B cell (primary cell): ENCODE data around the gene ZNF354C. TPM values are rescaled to one million over a fixed set of nuclear protein-coding genes. Genes with fewer than 3 reads are reported as not detected.

Experiments used
- ATAC-seq: fragments of 200-7000 bp; cut with Tn5 transposase; one replicate; pipeline ENCODE4 v1.10.0; 2021; ENCODE audit warnings: low read depth, mild to moderate bottlenecking, moderate number of reproducible peaks, moderate library complexity
- CTCF ChIA-PET: fragments of 350-600 bp; sonication (Branson Sonifier 250); formaldehyde crosslinking; loops from one replicate; lab custom pipeline; 2021; ENCODE audit warnings: antibody characterized with exemption, inconsistent platforms; lab: Charles Lee
- POLR2A ChIA-PET: fragments of 350-600 bp; sonication (Branson Sonifier 250); formaldehyde crosslinking; loops from one replicate; lab custom pipeline; 2021; ENCODE audit warnings: antibody characterized with exemption; lab: Charles Lee
- DNase-seq: peaks from one replicate; pipeline ENCODE4 v3.0.0; 2013
- H2AFZ ChIP-seq: 2 replicates; pipeline ENCODE4 v1.6.1; 2012; ENCODE audit warnings: mild to moderate bottlenecking, low read depth, low read length; ENCODE audit not compliant: insufficient read depth, poor library complexity, severe bottlenecking
- H3K27ac ChIP-seq, 2 donors: 1 replicate in 1 of 2; 2 replicates in 1 of 2; pipeline ENCODE4 v1.5.1; 2012 to 2013; ENCODE audit warnings: low read length in 2 of 2, mild to moderate bottlenecking in 2 of 2, moderate library complexity in 1 of 2
- H3K27me3 ChIP-seq, 4 experiments: fragments of 200-600 bp in 1 of 4; sonication (generic) in 1 of 4; replicated peaks in 1 of 4; 1 replicate in 2 of 4; 2 replicates in 2 of 4; pipeline versions ENCODE4 v1.6.1 to v1.7.0; 2013 to 2016; ENCODE audit warnings: low read length in 3 of 4, mild to moderate bottlenecking in 2 of 4, mixed read lengths in 1 of 4, moderate library complexity in 1 of 4; ENCODE audit not compliant: insufficient read depth in 4 of 4, control insufficient read depth in 3 of 4; ENCODE audit errors: control extremely low read depth in 1 of 4
- H3K36me3 ChIP-seq, 2 experiments: replicated peaks in 1 of 2; 1 replicate in 1 of 2; 2 replicates in 1 of 2; pipeline versions ENCODE4 v1.6.1 to v1.7.1; 2013; ENCODE audit warnings: low read length in 1 of 2; ENCODE audit not compliant: insufficient read depth in 2 of 2, control insufficient read depth in 1 of 2; ENCODE audit errors: control extremely low read depth in 1 of 2, extremely low read depth in 1 of 2
- H3K4me1 ChIP-seq, 2 donors: fragments of 200-600 bp in 1 of 2; sonication (generic) in 1 of 2; 1 replicate in 1 of 2; 2 replicates in 1 of 2; pipeline versions ENCODE4 v1.5.1 to v1.6.1; 2013 to 2017; ENCODE audit warnings: low read length in 2 of 2; ENCODE audit not compliant: control insufficient read depth in 2 of 2, insufficient read depth in 2 of 2
- H3K4me2 ChIP-seq: replicated peaks from 2 replicates; pipeline ENCODE3; 2012; ENCODE audit warnings: mild to moderate bottlenecking, low read depth, low read length; ENCODE audit not compliant: poor library complexity, severe bottlenecking
- H3K4me3 ChIP-seq, 5 experiments: fragments of 200-600 bp in 1 of 5; sonication (generic) in 1 of 5; 1 replicate in 3 of 5; 2 replicates in 2 of 5; pipeline versions ENCODE4 v1.5.1 to v1.7.0; 2011 to 2016; ENCODE audit warnings: low read length in 4 of 5, mild to moderate bottlenecking in 4 of 5, low read depth in 2 of 5, control low read depth in 1 of 5, moderate library complexity in 1 of 5; ENCODE audit not compliant: insufficient read depth in 1 of 5; ENCODE audit errors: control extremely low read depth in 1 of 5, extremely low read depth in 1 of 5
- H3K79me2 ChIP-seq: fragments of 200-600 bp; sonication (generic); one replicate; pipeline ENCODE4 v1.6.0; 2016; ENCODE audit warnings: low read length; ENCODE audit not compliant: control insufficient read depth, insufficient read depth
- H3K9ac ChIP-seq: fragments of 200-600 bp; sonication (generic); 2 replicates; pipeline ENCODE4 v1.6.1; 2017; ENCODE audit warnings: mild to moderate bottlenecking, low read length, moderate library complexity
- H3K9me3 ChIP-seq, 3 donors: one replicate each; pipeline versions ENCODE4 v1.6.1 to v1.7.1; 2013; ENCODE audit warnings: low read length in 2 of 3; ENCODE audit not compliant: control insufficient read depth in 2 of 3, insufficient read depth in 1 of 3; ENCODE audit errors: control extremely low read depth in 1 of 3
- H4K20me1 ChIP-seq: 2 replicates; pipeline ENCODE4 v1.6.0; 2012; ENCODE audit warnings: mild to moderate bottlenecking, low read length; ENCODE audit not compliant: insufficient read depth, control insufficient read depth, poor library complexity, severe bottlenecking
- H3K27ac Mint-ChIP-seq: one replicate; pipeline ENCODE4 v1.8.0; 2021; ENCODE audit warnings: mixed read lengths
- H3K27me3 Mint-ChIP-seq: one replicate; pipeline ENCODE4 v1.8.0; 2021; ENCODE audit warnings: mixed read lengths
- H3K4me1 Mint-ChIP-seq: one replicate; pipeline ENCODE4 v1.8.0; 2021; ENCODE audit warnings: mixed read lengths
- H3K4me3 Mint-ChIP-seq: one replicate; pipeline ENCODE4 v1.8.0; 2021; ENCODE audit warnings: mixed read lengths
- H3K9me3 Mint-ChIP-seq: one replicate; pipeline ENCODE4 v1.8.0; 2022; ENCODE audit warnings: mixed read lengths; ENCODE audit not compliant: insufficient read depth
- CTCF ChIP-seq: fragments of 200-600 bp; IDR thresholded peaks from one replicate; pipeline ENCODE4 v1.8.0; 2022; ENCODE audit warnings: antibody characterized with exemption, mild to moderate bottlenecking
- EZH2 ChIP-seq: IDR thresholded peaks from 2 replicates; pipeline ENCODE4 v1.6.1; 2012; ENCODE audit warnings: borderline replicate concordance, low read depth, mild to moderate bottlenecking, moderate library complexity, low read length; ENCODE audit not compliant: insufficient read depth, poor library complexity, severe bottlenecking
- WGBS: methylation state at CpG from one replicate; pipeline ENCODE4 v1.1.5; 2013; ENCODE audit warnings: missing lambda C conversion rate; ENCODE audit not compliant: insufficient coverage; 5-methylcytosine and 5-hydroxymethylcytosine counted together
- intact Hi-C: fragments of 100-400 bp; cut with micrococcal nuclease; formaldehyde crosslinking; loops from one replicate; pipeline ENCODE4 v1.10.0; 2022
- polyA plus RNA-seq: library from polyadenylated mRNA; depleted of rRNA; stranded (reverse); fragments of >200 nt; gene quantifications from 2 replicates; pipeline ENCODE4 v1.2.3, GENCODE V29; 2012
- total RNA-seq, 2 donors: library from RNA; stranded (reverse); fragments of 120-200 nt in 1 of 2; gene quantifications; 1 replicate in 1 of 2; 2 replicates in 1 of 2; pipeline versions ENCODE4 v1.2.3 to v1.2.4, GENCODE V29; 2013 to 2022

Gene ZNF354C
- total and polyA plus RNA-seq, 2 donors (not counting 1 experiment from before 2014, with no cell fraction given) = 2.2 to 9.5 TPM

- Histone ChIP-seq H3K27me3 (no peaks in the 10 kb centered on the region), H2AFZ (no peak overlapping the region), H3K27ac (no peak overlapping the region), H3K4me1 (no peaks in the 10 kb centered on the region), H3K4me3 (no peak overlapping the region), H3K36me3 (no peaks in the 10 kb centered on the region), H3K79me2 (no peaks in the 10 kb centered on the region), H3K4me2 (no peak overlapping the region), H3K9me3 (peaks cover 0 to 29% (median 14%) of the 10 kb centered on the region in 3 donors), H3K9ac (no peak overlapping the region), H4K20me1 (no peaks in the 10 kb centered on the region)
- Mint-ChIP-seq H3K27ac (no peak overlapping the region), H3K4me1 (no peaks in the 10 kb centered on the region), H3K27me3 (no peaks in the 10 kb centered on the region), H3K4me3 (no peak overlapping the region), H3K9me3 (peaks cover 14% of the 10 kb centered on the region)
- ChIA-PET CTCF (no interaction called here), POLR2A (no interaction called here)
- 80% methylated on average over 1 of the region's 2 CpGs for WGBS
- ATAC-seq (no peak), DNase-seq (no peak)
- TF ChIP-seq EZH2 = no peak
- no peak for TF ChIP-seq CTCF
- intact Hi-C loops = no loop called here
These were observed 15.4 kb upstream of the ZNF354C start for GRCh38 chr5:179044765-179045164.

GRCh38 chr5:179051784-179052183, 8.4 kb upstream of the ZNF354C start:
- H3K27ac ChIP-seq = no peak overlapping the region
- ChIA-PET POLR2A (no interaction called here), CTCF (no interaction called here)
- DNase-seq = no peak
- H3K9me3 Mint-ChIP-seq = peaks cover 13% of the 10 kb centered on the region
- no peak for ATAC-seq
- H3K4me3 ChIP-seq = no peak overlapping the region
- 91% methylated on average over 7 of the region's 9 CpGs for WGBS
- H3K4me3 Mint-ChIP-seq = no peak overlapping the region
- H3K4me1 ChIP-seq = no peaks in the 10 kb centered on the region
- no peaks in the 10 kb centered on the region for H3K4me1 Mint-ChIP-seq
- H4K20me1 ChIP-seq = no peaks in the 10 kb centered on the region
- H3K27me3 ChIP-seq = peaks cover 0 to 4% (median 0%) of the 10 kb centered on the region in 4 experiments
- H3K79me2 ChIP-seq = no peaks in the 10 kb centered on the region
- H3K9me3 ChIP-seq = peaks cover 0 to 29% (median 12%) of the 10 kb centered on the region in 3 donors
- H3K27ac Mint-ChIP-seq = no peak overlapping the region
- no peaks in the 10 kb centered on the region for H3K36me3 ChIP-seq
- H2AFZ ChIP-seq = no peak overlapping the region
- H3K9ac ChIP-seq = no peak overlapping the region
- H3K4me2 ChIP-seq = no peak overlapping the region
- peaks cover 5% of the 10 kb centered on the region for H3K27me3 Mint-ChIP-seq
- intact Hi-C loops = no loop called here
- TF ChIP-seq CTCF (no peak), EZH2 (no peak)
